Neural progenitor cell (in vitro differentiated cells): ENCODE measurements around the gene MED16. TPM values are rescaled to one million over a fixed set of nuclear protein-coding genes. Genes with fewer than 3 reads are reported as not detected.
A peak's percentile ranks its signal among the peaks of the same experiment; 100 is the strongest.

ENCODE experiments used
- DNase-seq: peaks from one replicate; pipeline ENCODE4 v3.0.0-alpha.2; 2016; ENCODE audit warnings: low spot score
- H2AFZ ChIP-seq: fragments of 200-600 bp; sonication (generic); replicated peaks from 2 replicates; pipeline ENCODE4 v1.6.1; 2016; ENCODE audit warnings: antibody characterized with exemption
- H3F3A ChIP-seq: fragments of 200-600 bp; sonication (generic); 2 replicates; pipeline ENCODE4 v1.6.1; 2016; ENCODE audit warnings: antibody characterized with exemption, low read depth
- H3K27ac ChIP-seq: fragments of 200-600 bp; sonication (generic); 2 replicates; pipeline ENCODE4 v1.5.1; 2016; ENCODE audit warnings: mild to moderate bottlenecking
- H3K27me3 ChIP-seq: fragments of 200-600 bp; sonication (generic); 2 replicates; pipeline ENCODE4 v1.6.1; 2016; ENCODE audit warnings: mild to moderate bottlenecking, moderate library complexity
- H3K36me3 ChIP-seq: fragments of 200-600 bp; sonication (generic); 2 replicates; pipeline ENCODE4 v1.5.1; 2016
- H3K4me1 ChIP-seq: fragments of 200-600 bp; sonication (generic); 2 replicates; pipeline ENCODE4 v1.6.1; 2016; ENCODE audit warnings: mixed run types
- H3K4me2 ChIP-seq: fragments of 200-600 bp; sonication (generic); 2 replicates; pipeline ENCODE4 v1.6.1; 2016
- H3K4me3 ChIP-seq: fragments of 200-600 bp; sonication (generic); 2 replicates; pipeline ENCODE4 v1.5.1; 2016
- H3K79me2 ChIP-seq: fragments of 200-600 bp; sonication (generic); 2 replicates; pipeline ENCODE4 v1.6.1; 2016; ENCODE audit warnings: low read depth
- H3K9ac ChIP-seq: fragments of 200-600 bp; sonication (generic); 2 replicates; pipeline ENCODE4 v1.6.1; 2016
- H3K9me3 ChIP-seq: fragments of 200-600 bp; sonication (generic); 2 replicates; pipeline ENCODE4 v1.5.1; 2016; ENCODE audit warnings: low read depth
- H4K20me1 ChIP-seq: fragments of 200-600 bp; sonication (generic); 2 replicates; pipeline ENCODE4 v1.6.1; 2016; ENCODE audit warnings: low read depth
- H3K27ac Mint-ChIP-seq: 3 replicates; pipeline ENCODE4 v1.8.0; 2021; ENCODE audit warnings: mixed read lengths
- H3K27me3 Mint-ChIP-seq: 2 replicates; pipeline ENCODE4 v1.8.0; 2022; ENCODE audit warnings: low read depth, mild to moderate bottlenecking, inconsistent platforms, moderate library complexity, mixed read lengths; ENCODE audit not compliant: insufficient read depth
- H3K36me3 Mint-ChIP-seq: 3 replicates; pipeline ENCODE4 v1.8.0; 2021; ENCODE audit warnings: mixed read lengths
- H3K4me1 Mint-ChIP-seq: 3 replicates; pipeline ENCODE4 v1.8.0; 2021; ENCODE audit warnings: mixed read lengths
- H3K4me3 Mint-ChIP-seq: 3 replicates; pipeline ENCODE4 v1.8.0; 2021; ENCODE audit warnings: mild to moderate bottlenecking, moderate library complexity, mixed read lengths
- H3K9me3 Mint-ChIP-seq: 3 replicates; pipeline ENCODE4 v1.8.0; 2020; ENCODE audit warnings: mixed read lengths
- EZH2 ChIP-seq: fragments of 200-600 bp; sonication (generic); IDR thresholded peaks from 2 replicates; pipeline ENCODE4 v1.6.1; 2017; ENCODE audit warnings: antibody characterized with exemption, mild to moderate bottlenecking, moderate library complexity
- EZH2phosphoT487 ChIP-seq: fragments of 200-600 bp; sonication (generic); IDR thresholded peaks from 2 replicates; pipeline ENCODE4 v1.6.1; 2017; ENCODE audit warnings: antibody characterized with exemption
- total RNA-seq: library from RNA; depleted of rRNA; stranded (reverse); fragments of >200 nt; gene quantifications from 2 replicates; pipeline ENCODE4 v1.2.3, GENCODE V29; 2015; ENCODE audit warnings: low replicate concordance
- TF ChIP-seq, protein P1 (sequence below): fragments of 200-600 bp; sonication (generic); IDR thresholded peaks from 2 replicates; pipeline ENCODE4 v1.5.1; 2017; ENCODE audit warnings: antibody characterized with exemption, mild to moderate bottlenecking

MED16 gene
- total RNA-seq, 1 donor from 2014 or later = 14.4 TPM

DNA sequence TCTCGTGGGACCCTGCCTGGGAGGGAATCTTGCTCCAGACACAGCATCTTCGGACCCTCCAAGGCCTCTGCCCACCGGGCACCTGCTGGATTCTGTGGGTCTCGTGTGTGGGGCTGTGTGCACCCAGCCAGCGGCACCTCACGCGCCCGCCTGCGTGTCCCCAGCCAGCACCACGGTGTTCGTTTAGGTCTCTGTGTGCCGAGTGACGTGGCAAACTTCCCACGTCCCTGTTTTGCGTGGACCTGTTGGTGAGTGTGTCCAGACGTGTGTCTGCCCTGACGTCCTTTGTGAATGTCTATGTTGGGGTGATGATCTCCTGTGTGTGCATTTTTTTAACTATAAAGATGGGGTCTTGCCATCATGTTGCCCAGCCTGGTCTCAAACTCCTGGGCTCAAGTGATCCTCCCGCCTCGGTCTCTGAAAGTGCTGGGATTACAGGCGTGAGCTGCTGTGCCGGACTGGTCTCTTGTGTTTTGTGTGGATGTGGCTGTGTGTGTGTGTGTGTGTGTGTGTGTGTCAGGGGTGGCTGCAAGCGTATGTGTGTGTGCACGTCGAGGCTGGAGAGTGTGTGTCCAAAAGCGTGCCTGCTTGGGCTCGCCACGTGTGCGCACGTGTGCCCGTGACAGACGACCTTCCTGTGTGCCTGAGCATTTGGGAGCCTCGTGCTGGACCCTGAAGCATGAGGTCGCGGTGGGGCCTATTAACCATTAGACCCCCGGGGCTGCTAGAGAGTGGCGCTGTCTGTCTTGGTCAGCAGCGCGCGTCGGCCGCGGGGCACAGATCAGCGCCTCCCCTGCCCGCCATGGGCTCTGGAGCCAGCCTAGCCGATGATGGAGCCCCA is 48.5 kb upstream of the MED16 start:
- Histone ChIP-seq H3K9me3 (no peaks in the 10 kb centered on the region), H3K27ac (no peak overlapping the region), H3K79me2 (peaks cover 95% of the 10 kb centered on the region), H3F3A (no peaks in the 10 kb centered on the region), H3K36me3 (no peaks in the 10 kb centered on the region), H3K4me2 (no peak overlapping the region), H3K4me3 (no peak overlapping the region), H3K27me3 (no peaks in the 10 kb centered on the region), H4K20me1 (peaks cover 91% of the 10 kb centered on the region), H3K9ac (no peak overlapping the region), H2AFZ (no peak overlapping the region), H3K4me1 (no peaks in the 10 kb centered on the region)
- peaks cover 10% of the 10 kb centered on the region for H3K27me3 Mint-ChIP-seq
- DNase-seq = no peak
- H3K36me3 Mint-ChIP-seq = peaks cover 26% of the 10 kb centered on the region
- no peak overlapping the region for H3K27ac Mint-ChIP-seq
- TF ChIP-seq EZH2phosphoT487 (no peak), EZH2 (no peak)
- TF ChIP-seq, protein P1, sequence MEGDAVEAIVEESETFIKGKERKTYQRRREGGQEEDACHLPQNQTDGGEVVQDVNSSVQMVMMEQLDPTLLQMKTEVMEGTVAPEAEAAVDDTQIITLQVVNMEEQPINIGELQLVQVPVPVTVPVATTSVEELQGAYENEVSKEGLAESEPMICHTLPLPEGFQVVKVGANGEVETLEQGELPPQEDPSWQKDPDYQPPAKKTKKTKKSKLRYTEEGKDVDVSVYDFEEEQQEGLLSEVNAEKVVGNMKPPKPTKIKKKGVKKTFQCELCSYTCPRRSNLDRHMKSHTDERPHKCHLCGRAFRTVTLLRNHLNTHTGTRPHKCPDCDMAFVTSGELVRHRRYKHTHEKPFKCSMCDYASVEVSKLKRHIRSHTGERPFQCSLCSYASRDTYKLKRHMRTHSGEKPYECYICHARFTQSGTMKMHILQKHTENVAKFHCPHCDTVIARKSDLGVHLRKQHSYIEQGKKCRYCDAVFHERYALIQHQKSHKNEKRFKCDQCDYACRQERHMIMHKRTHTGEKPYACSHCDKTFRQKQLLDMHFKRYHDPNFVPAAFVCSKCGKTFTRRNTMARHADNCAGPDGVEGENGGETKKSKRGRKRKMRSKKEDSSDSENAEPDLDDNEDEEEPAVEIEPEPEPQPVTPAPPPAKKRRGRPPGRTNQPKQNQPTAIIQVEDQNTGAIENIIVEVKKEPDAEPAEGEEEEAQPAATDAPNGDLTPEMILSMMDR = no peak
- H3K9me3 Mint-ChIP-seq = no peaks in the 10 kb centered on the region
- peaks cover 15% of the 10 kb centered on the region for H3K4me1 Mint-ChIP-seq
- H3K4me3 Mint-ChIP-seq = peak overlapping the region; percentile 36

DNA sequence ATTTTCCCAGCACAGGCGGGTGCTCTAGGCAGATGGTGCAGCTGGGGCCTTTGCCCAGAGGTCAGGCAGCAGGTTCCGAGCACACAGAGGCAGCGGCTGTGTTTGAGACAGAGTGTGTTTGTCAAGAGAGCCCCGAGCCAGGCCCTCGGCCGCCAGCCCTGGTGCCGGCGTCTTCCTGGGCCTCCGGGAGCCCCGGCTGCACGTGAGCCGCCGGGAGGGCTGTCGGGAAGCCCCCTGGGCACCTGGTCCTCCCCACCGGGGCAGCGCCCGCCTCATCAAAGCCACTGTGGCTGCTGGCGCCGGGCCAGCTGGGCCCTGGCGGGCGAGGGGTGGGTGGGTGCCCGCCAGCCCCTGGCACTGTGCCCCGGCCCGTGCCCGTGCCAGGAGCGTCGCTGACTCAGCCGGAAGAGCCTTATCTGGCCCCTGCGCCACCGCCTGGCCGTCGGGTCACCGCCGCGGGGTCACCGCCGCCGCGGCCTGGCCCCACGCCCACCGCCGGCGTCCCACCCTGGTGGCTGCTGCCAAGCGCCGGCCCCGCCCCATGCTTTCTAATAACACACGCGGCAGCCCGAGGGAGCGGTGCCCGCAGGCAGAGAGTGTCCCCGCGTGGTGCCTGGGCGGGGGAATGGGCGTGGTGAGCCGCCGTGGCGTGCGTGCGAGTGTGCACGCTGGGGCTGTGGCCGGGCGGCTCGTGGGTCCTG is 47.8 kb upstream of the MED16 start:
- Histone ChIP-seq H3K36me3 (no peaks in the 10 kb centered on the region), H3F3A (no peaks in the 10 kb centered on the region), H3K9me3 (no peaks in the 10 kb centered on the region), H3K4me2 (no peak overlapping the region), H4K20me1 (peaks cover 94% of the 10 kb centered on the region), H3K27ac (no peak overlapping the region), H3K79me2 (peaks cover 97% of the 10 kb centered on the region), H3K27me3 (no peaks in the 10 kb centered on the region), H3K9ac (no peak overlapping the region), H2AFZ (no peak overlapping the region), H3K4me1 (no peaks in the 10 kb centered on the region), H3K4me3 (no peak overlapping the region)
- Mint-ChIP-seq H3K9me3 (no peaks in the 10 kb centered on the region), H3K4me3 (no peak overlapping the region), H3K36me3 (peaks cover 26% of the 10 kb centered on the region), H3K4me1 (peaks cover 15% of the 10 kb centered on the region), H3K27ac (no peak overlapping the region), H3K27me3 (peaks cover 10% of the 10 kb centered on the region)
- DNase-seq = no peak
- TF ChIP-seq EZH2phosphoT487 (no peak), EZH2 (no peak)
- TF ChIP-seq, protein P1 = no peak

DNA sequence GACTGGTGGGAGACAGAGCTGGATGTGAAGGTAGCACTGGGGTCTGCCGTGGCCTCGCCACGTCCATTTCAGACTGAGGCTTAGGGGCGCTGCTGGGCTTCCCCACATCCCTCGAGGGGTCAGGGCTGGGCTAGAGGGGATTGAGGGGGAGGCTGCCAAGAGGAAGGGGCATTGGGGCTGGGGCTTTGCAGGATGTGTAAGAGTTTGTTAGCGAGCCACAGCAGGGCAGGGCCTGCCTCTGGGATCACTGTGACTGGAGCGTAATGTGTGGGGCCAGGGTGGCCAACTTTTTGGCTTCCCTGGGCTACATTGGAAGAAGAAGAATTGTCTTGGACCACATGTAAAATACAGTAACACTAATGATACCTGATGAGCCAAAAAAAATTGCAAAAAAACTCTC is 46.9 kb upstream of the MED16 start:
- Histone ChIP-seq H3K79me2 (peaks cover 97% of the 10 kb centered on the region), H2AFZ (no peak overlapping the region), H3K4me3 (no peak overlapping the region), H3K9me3 (no peaks in the 10 kb centered on the region), H3K27me3 (no peaks in the 10 kb centered on the region), H3K4me1 (no peaks in the 10 kb centered on the region), H3K9ac (no peak overlapping the region), H4K20me1 (peaks cover 94% of the 10 kb centered on the region), H3F3A (no peaks in the 10 kb centered on the region), H3K4me2 (no peak overlapping the region), H3K27ac (no peak overlapping the region), H3K36me3 (no peaks in the 10 kb centered on the region)
- no peak for DNase-seq
- peaks cover 10% of the 10 kb centered on the region for H3K27me3 Mint-ChIP-seq
- H3K4me3 Mint-ChIP-seq = peak overlapping the region; percentile 28
- no peaks in the 10 kb centered on the region for H3K9me3 Mint-ChIP-seq
- peak overlapping the region; percentile 38 for H3K27ac Mint-ChIP-seq
- peaks cover 15% of the 10 kb centered on the region for H3K4me1 Mint-ChIP-seq
- H3K36me3 Mint-ChIP-seq = peaks cover 28% of the 10 kb centered on the region
- no peak for TF ChIP-seq EZH2phosphoT487
- TF ChIP-seq EZH2 = no peak
- TF ChIP-seq, protein P1 = no peak
